K562 (cell line): ENCODE results near the gene TUBB4B. TPM values are rescaled to one million over a fixed set of nuclear protein-coding genes. Genes with fewer than 3 reads are reported as not detected.

Experiments used
- BCL6 ChIP-seq: fragments of 250-450 bp; sonication (Bioruptor Pico); IDR thresholded peaks from 2 replicates; pipeline ENCODE4 v1.4.0; 2020
- BCLAF1 ChIP-seq, 2 experiments: fragments of 450-650 bp in 1 of 2; IDR thresholded peaks; 2 replicates each; pipeline ENCODE4 v1.6.1; 2011 to 2017; ENCODE audit warnings: low read depth in 2 of 2, antibody characterized with exemption in 1 of 2, borderline replicate concordance in 1 of 2, low read length in 1 of 2, mild to moderate bottlenecking in 1 of 2, mixed read lengths in 1 of 2; ENCODE audit not compliant: control insufficient read depth in 1 of 2
- CHCHD3 ChIP-seq: fragments of 250-450 bp; sonication (Bioruptor Pico); IDR thresholded peaks from 2 replicates; pipeline ENCODE4 v2.1.2; 2022; ENCODE audit warnings: mild to moderate bottlenecking
- ETV6 ChIP-seq, 3 experiments: fragments of 150-350 bp in 1 of 3; sonication (generic) in 1 of 3; formaldehyde crosslinking in 1 of 3; IDR thresholded peaks; 2 replicates each; pipeline versions ENCODE4 v1.6.1 to v1.8.0; 2014 to 2022; ENCODE audit warnings: borderline replicate concordance in 2 of 3, low read depth in 2 of 3, antibody characterized with exemption in 1 of 3, low read length in 1 of 3, mild to moderate bottlenecking in 1 of 3, missing genetic modification reagents in 1 of 3
- GTF2E2 ChIP-seq: fragments of 200-800 bp; sonication (Bioruptor generic); IDR thresholded peaks from 2 replicates; pipeline ENCODE4 v1.6.1; 2016; ENCODE audit warnings: missing genetic modification characterization, missing compliant biosample characterization
- HDAC6 ChIP-seq: IDR thresholded peaks from 2 replicates; pipeline ENCODE4 v1.6.1; 2012; ENCODE audit warnings: low read depth, mild to moderate bottlenecking, control low read depth, inconsistent platforms, low read length, moderate library complexity
- HIVEP1 ChIP-seq: fragments of 250-450 bp; sonication (Bioruptor Pico); IDR thresholded peaks from 2 replicates; pipeline ENCODE4 v1.4.0; 2020; ENCODE audit warnings: mild to moderate bottlenecking
- HNRNPL ChIP-seq: fragments of 200-400 bp; formaldehyde crosslinking; IDR thresholded peaks from 2 replicates; pipeline ENCODE4 v1.6.1; 2017; ENCODE audit warnings: low read depth, mild to moderate bottlenecking, low read length
- HNRNPUL1 ChIP-seq: fragments of 200-400 bp; formaldehyde crosslinking; IDR thresholded peaks from 2 replicates; pipeline ENCODE4 v1.6.1; 2017; ENCODE audit warnings: low read length
- MAFG ChIP-seq: fragments of 450-650 bp; conservative IDR thresholded peaks from 2 replicates; pipeline ENCODE4 v1.6.1; 2016; ENCODE audit warnings: missing genetic modification characterization, missing compliant biosample characterization
- MYBL2 ChIP-seq, 2 experiments: fragments of 450-650 bp in 1 of 2; sonication (generic) in 1 of 2; formaldehyde crosslinking in 1 of 2; IDR thresholded peaks; 2 replicates each; pipeline versions ENCODE4 v1.6.1 to v1.8.1; 2017 to 2022; ENCODE audit warnings: borderline replicate concordance in 1 of 2, inconsistent platforms in 1 of 2, low read depth in 1 of 2, mild to moderate bottlenecking in 1 of 2, missing genetic modification reagents in 1 of 2, moderate library complexity in 1 of 2
- POLR2H ChIP-seq: IDR thresholded peaks from 2 replicates; pipeline ENCODE4 v1.6.1; 2016; ENCODE audit warnings: missing genetic modification characterization, low read depth, mild to moderate bottlenecking, control low read depth, missing compliant biosample characterization, moderate library complexity
- SMAD3 ChIP-seq: fragments of 450-650 bp; formaldehyde crosslinking; conservative IDR thresholded peaks from 2 replicates; pipeline ENCODE4 v1.4.0; 2020; ENCODE audit warnings: mild to moderate bottlenecking
- STAG1 ChIP-seq: sonication (generic); formaldehyde crosslinking; IDR thresholded peaks from 2 replicates; pipeline ENCODE4 v1.5.0; 2020; ENCODE audit warnings: missing genetic modification reagents, borderline replicate concordance
- VEZF1 ChIP-seq: fragments of 200-800 bp; sonication (Bioruptor generic); IDR thresholded peaks from 2 replicates; pipeline ENCODE4 v1.6.1; 2017; ENCODE audit warnings: missing genetic modification characterization, missing compliant biosample characterization
- ZNF143 ChIP-seq: sonication (generic); formaldehyde crosslinking; IDR thresholded peaks from 2 replicates; pipeline ENCODE4 v1.9.0; 2022; ENCODE audit warnings: mild to moderate bottlenecking, missing genetic modification reagents
- ZNF445 ChIP-seq: fragments of 250-450 bp; sonication (Bioruptor Pico); IDR thresholded peaks from 2 replicates; pipeline ENCODE4 v1.4.0; 2020; ENCODE audit warnings: low read depth, mild to moderate bottlenecking, moderate library complexity
- polyA plus RNA-seq, 8 experiments: library from polyadenylated mRNA; depleted of rRNA in 4 of 8; stranded (reverse) in 5 of 8; unstranded in 3 of 8; fragments of >200 nt; fragmentation: Nextera tagmentation in 2 of 8; fragmentation: Illumina TruSeq in 1 of 8; extraction: Ambion mirVana in 2 of 8; extraction: Trizol in 1 of 8; gene quantifications; 2 replicates each; pipeline versions ENCODE4 v1.2.1 to v1.2.3, GENCODE V29; 2011 to 2014; ENCODE audit warnings: inconsistent platforms in 1 of 8, missing spikeins in 1 of 8
- total RNA-seq, 7 experiments: library from RNA; depleted of rRNA in 6 of 7; stranded (reverse); fragments of >200 nt in 6 of 7; fragmentation: Illumina TruSeq in 2 of 7; extraction: Trizol in 2 of 7; gene quantifications; 2 replicates each; pipeline versions ENCODE4 v1.2.1 to v1.2.3, GENCODE V29; 2011 to 2021; ENCODE audit warnings: low replicate concordance in 1 of 7
- TF ChIP-seq, protein P1 (sequence below): sonication (generic); formaldehyde crosslinking; IDR thresholded peaks from 2 replicates; pipeline ENCODE4 v1.8.0; 2022; ENCODE audit warnings: missing genetic modification reagents, mild to moderate bottlenecking, moderate library complexity, borderline replicate concordance
- TF ChIP-seq, protein P2 (sequence below): fragments of 450-650 bp; formaldehyde crosslinking; conservative IDR thresholded peaks from 2 replicates; pipeline ENCODE4 v1.4.0; 2022; ENCODE audit warnings: mild to moderate bottlenecking, missing genetic modification characterization

TUBB4B gene
- total and polyA plus RNA-seq, 9 of the 15 experiments (the other 6 are each of a cell fraction or from before 2014, with no cell fraction given) = 24.1 to 443 (median 268) TPM

GRCh38 chr9:137200311-137201204 lies 40.5 kb upstream of the TUBB4B start, which contains the start of gene TPRN (continued):
- TF ChIP-seq BCLAF1 (IDR thresholded peaks at IDR 0.05; ENCODE audit: borderline replicate concordance in 1 of 2, control insufficient read depth in 1 of 2, low read depth in 2 of 2, low read length in 1 of 2) (no peak), ZNF445 (no peak), STAG1 (CRISPR knock-in tag) (no peak), ETV6 (IDR thresholded peaks at IDR 0.05; ENCODE audit: borderline replicate concordance in 1 of 2, low read depth in 2 of 2, low read length in 1 of 2) (no peak), ETV6 (CRISPR knock-in tag; IDR thresholded peaks at IDR 0.05; ENCODE audit: borderline replicate concordance) (no peak), MYBL2 (IDR thresholded peaks at IDR 0.05; ENCODE audit: low read depth) (no peak), MYBL2 (CRISPR knock-in tag; IDR thresholded peaks at IDR 0.05; ENCODE audit: borderline replicate concordance) (no peak), HNRNPUL1 (no peak), POLR2H (peak; percentile 92), CHCHD3 (CRISPR knock-in tag) (no peak), HDAC6 (no peak), HNRNPL (0 out of 2 replicates have a peak, but pooled peaks have one; percentile 19), GTF2E2 (tag) (no peak), BCL6 (CRISPR knock-in tag) (no peak), MAFG (no peak), VEZF1 (CRISPR knock-in tag) (peak; percentile 59; the same call in 1 of the 2 replicates), SMAD3 (CRISPR knock-in tag) (no peak), ZNF143 (CRISPR knock-in tag) (no peak), HIVEP1 (CRISPR knock-in tag) (no peak)
- TF ChIP-seq, protein P1, sequence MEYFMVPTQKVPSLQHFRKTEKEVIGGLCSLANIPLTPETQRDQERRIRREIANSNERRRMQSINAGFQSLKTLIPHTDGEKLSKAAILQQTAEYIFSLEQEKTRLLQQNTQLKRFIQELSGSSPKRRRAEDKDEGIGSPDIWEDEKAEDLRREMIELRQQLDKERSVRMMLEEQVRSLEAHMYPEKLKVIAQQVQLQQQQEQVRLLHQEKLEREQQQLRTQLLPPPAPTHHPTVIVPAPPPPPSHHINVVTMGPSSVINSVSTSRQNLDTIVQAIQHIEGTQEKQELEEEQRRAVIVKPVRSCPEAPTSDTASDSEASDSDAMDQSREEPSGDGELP (CRISPR knock-in tag) = peak; percentile 40; the same call in 1 of the 2 replicates
- TF ChIP-seq, protein P2, sequence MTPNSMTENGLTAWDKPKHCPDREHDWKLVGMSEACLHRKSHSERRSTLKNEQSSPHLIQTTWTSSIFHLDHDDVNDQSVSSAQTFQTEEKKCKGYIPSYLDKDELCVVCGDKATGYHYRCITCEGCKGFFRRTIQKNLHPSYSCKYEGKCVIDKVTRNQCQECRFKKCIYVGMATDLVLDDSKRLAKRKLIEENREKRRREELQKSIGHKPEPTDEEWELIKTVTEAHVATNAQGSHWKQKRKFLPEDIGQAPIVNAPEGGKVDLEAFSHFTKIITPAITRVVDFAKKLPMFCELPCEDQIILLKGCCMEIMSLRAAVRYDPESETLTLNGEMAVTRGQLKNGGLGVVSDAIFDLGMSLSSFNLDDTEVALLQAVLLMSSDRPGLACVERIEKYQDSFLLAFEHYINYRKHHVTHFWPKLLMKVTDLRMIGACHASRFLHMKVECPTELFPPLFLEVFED (CRISPR knock-in tag) = no peak
